ENCODE results near the gene NPBWR2. TPM values are rescaled to one million over a fixed set of nuclear protein-coding genes. Genes with fewer than 3 reads are reported as not detected.

Gene NPBWR2
- total RNA-seq, 1 donor from 2014 or later = not detected

DNA sequence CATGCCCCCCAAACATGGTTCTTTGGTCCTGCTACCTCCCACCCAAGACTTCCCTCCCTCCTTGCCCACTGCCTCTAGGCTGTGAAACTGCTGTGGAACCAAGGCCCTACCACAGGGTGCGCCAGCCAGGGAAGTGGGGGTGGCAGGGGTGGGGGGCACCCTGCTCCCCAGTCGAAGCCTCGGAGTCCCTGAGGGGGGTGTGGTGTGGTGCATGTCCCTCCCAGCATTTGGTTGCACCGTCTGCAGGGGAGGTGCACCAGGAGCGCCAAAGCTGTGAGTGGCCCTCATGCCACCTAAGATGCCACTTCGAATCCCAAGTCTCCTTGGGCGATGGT, 29.9 kb downstream of the NPBWR2 start:
- Mint-ChIP-seq H3K4me1 (peaks cover 25% of the 10 kb centered on the region), H3K36me3 (no peaks in the 10 kb centered on the region), H3K27me3 (ENCODE audit: insufficient read depth, low read depth) (peaks cover 2% of the 10 kb centered on the region), H3K4me3 (no peak overlapping the region), H3K27ac (no peak overlapping the region), H3K9me3 (no peaks in the 10 kb centered on the region)
- Histone ChIP-seq H3K4me1 (peaks cover 10% of the 10 kb centered on the region), H3K9ac (no peak overlapping the region), H3K36me3 (no peaks in the 10 kb centered on the region), H3F3A (ENCODE audit: low read depth) (peaks cover 37% of the 10 kb centered on the region), H3K79me2 (ENCODE audit: low read depth) (no peaks in the 10 kb centered on the region), H3K27me3 (peaks cover 34% of the 10 kb centered on the region), H3K27ac (no peak overlapping the region), H3K4me3 (no peak overlapping the region), H3K4me2 (no peak overlapping the region), H4K20me1 (ENCODE audit: low read depth) (peaks cover 13% of the 10 kb centered on the region), H3K9me3 (ENCODE audit: low read depth) (no peaks in the 10 kb centered on the region), H2AFZ (replicated peaks) (no peak overlapping the region)
- TF ChIP-seq, protein P1, sequence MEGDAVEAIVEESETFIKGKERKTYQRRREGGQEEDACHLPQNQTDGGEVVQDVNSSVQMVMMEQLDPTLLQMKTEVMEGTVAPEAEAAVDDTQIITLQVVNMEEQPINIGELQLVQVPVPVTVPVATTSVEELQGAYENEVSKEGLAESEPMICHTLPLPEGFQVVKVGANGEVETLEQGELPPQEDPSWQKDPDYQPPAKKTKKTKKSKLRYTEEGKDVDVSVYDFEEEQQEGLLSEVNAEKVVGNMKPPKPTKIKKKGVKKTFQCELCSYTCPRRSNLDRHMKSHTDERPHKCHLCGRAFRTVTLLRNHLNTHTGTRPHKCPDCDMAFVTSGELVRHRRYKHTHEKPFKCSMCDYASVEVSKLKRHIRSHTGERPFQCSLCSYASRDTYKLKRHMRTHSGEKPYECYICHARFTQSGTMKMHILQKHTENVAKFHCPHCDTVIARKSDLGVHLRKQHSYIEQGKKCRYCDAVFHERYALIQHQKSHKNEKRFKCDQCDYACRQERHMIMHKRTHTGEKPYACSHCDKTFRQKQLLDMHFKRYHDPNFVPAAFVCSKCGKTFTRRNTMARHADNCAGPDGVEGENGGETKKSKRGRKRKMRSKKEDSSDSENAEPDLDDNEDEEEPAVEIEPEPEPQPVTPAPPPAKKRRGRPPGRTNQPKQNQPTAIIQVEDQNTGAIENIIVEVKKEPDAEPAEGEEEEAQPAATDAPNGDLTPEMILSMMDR (IDR thresholded peaks at IDR 0.05) = no peak
- TF ChIP-seq EZH2phosphoT487 (IDR thresholded peaks at IDR 0.05) = no peak
- TF ChIP-seq EZH2 (IDR thresholded peaks at IDR 0.05) = no peak
- no peak for DNase-seq (ENCODE audit: low spot score)

DNA sequence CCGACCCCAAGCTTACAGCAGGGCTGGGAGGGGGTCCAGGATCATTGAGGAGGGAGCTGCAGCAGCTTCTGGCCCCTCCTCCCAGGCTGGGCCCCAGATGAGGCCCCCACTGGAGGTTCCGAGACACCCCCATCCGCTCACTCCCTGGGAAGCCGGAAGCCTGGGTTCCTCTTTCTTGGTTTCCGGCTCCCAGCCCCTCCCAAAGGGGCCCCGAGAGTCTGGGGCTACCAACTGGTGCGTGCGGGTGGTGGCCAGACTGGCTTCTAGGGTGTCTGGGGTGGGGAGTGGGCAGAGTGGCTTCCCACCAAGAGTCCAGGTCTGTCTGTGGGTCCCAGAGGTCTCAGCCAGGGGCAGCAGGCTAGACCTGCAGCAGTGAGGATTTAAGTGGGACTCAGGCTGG, 30.3 kb downstream of the NPBWR2 start:
- no peak for DNase-seq (ENCODE audit: low spot score)
- no peak overlapping the region for H3K4me2 ChIP-seq
- peaks cover 33% of the 10 kb centered on the region for H3F3A ChIP-seq (ENCODE audit: low read depth)
- H3K9me3 ChIP-seq (ENCODE audit: low read depth) = no peaks in the 10 kb centered on the region
- no peaks in the 10 kb centered on the region for H3K9me3 Mint-ChIP-seq
- H2AFZ ChIP-seq (replicated peaks) = no peak overlapping the region
- H4K20me1 ChIP-seq (ENCODE audit: low read depth) = peaks cover 9% of the 10 kb centered on the region
- H3K9ac ChIP-seq = no peak overlapping the region
- no peaks in the 10 kb centered on the region for H3K36me3 Mint-ChIP-seq
- peaks cover 10% of the 10 kb centered on the region for H3K4me1 ChIP-seq
- H3K27me3 ChIP-seq = peaks cover 30% of the 10 kb centered on the region
- H3K27ac Mint-ChIP-seq = no peak overlapping the region
- H3K4me3 Mint-ChIP-seq = no peak overlapping the region
- no peak overlapping the region for H3K27ac ChIP-seq
- no peaks in the 10 kb centered on the region for H3K79me2 ChIP-seq (ENCODE audit: low read depth)
- peaks cover 20% of the 10 kb centered on the region for H3K4me1 Mint-ChIP-seq
- H3K4me3 ChIP-seq = no peak overlapping the region
- H3K27me3 Mint-ChIP-seq (ENCODE audit: insufficient read depth, low read depth) = peaks cover 2% of the 10 kb centered on the region
- no peaks in the 10 kb centered on the region for H3K36me3 ChIP-seq
- TF ChIP-seq, protein P1 (IDR thresholded peaks at IDR 0.05) = no peak
- TF ChIP-seq EZH2 (IDR thresholded peaks at IDR 0.05) (no peak), EZH2phosphoT487 (IDR thresholded peaks at IDR 0.05) (no peak)

DNA sequence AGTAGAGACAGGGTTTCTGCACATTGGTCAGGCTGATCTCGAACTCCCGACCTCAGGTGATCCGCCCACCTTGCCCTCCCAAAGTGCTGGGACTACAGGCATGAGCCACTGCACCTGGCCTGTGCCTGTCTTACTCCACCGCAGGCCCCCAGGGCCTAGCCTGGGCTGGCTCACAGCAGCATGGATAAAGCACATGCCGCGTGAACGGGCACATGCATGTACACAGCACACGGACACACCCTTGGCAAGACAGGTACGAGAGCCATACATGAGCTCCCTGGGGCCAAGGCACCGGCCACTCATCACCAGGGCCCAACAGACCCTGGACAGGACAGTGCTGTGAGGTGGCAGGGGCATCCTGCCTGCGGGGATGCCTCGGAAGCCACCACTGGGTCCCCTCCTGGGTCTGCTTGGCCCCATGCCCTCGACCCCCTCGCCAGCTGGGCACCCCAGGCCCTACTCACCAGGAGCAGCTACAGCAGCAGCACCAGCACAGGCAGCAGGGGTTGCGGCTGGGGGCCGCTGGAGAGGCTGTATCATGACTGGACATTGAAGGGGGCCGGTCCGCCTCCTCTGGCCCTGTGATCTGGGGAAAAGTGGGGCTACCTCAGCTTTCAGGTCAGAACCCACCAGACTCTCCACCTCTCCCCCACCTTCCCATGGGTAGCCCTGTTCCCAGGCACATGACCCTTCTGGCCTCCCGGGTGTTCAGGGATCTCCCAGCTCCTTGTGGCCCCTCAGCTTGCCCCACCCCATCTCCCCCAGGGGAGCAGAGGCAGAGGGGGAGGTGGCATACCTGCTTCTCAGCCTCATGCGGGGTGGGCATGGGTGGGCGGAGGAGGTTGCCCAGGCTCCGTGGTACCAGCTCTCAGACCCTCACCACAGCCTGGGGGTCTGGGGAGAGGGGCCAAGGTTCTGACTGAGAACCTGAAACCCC, 31.0 kb downstream of the NPBWR2 start:
- Histone ChIP-seq H4K20me1 (ENCODE audit: low read depth) (peaks cover 1% of the 10 kb centered on the region), H3K4me3 (no peak overlapping the region), H3K9me3 (ENCODE audit: low read depth) (no peaks in the 10 kb centered on the region), H2AFZ (replicated peaks) (no peak overlapping the region), H3K4me2 (no peak overlapping the region), H3K79me2 (ENCODE audit: low read depth) (no peaks in the 10 kb centered on the region), H3K27ac (no peak overlapping the region), H3K36me3 (no peaks in the 10 kb centered on the region), H3K27me3 (peaks cover 22% of the 10 kb centered on the region), H3K9ac (no peak overlapping the region), H3K4me1 (peaks cover 10% of the 10 kb centered on the region), H3F3A (ENCODE audit: low read depth) (peaks cover 26% of the 10 kb centered on the region)
- TF ChIP-seq EZH2 (IDR thresholded peaks at IDR 0.05) (no peak), EZH2phosphoT487 (IDR thresholded peaks at IDR 0.05) (no peak)
- TF ChIP-seq, protein P1 (IDR thresholded peaks at IDR 0.05) = no peak
- H3K9me3 Mint-ChIP-seq = no peaks in the 10 kb centered on the region
- no peak overlapping the region for H3K4me3 Mint-ChIP-seq
- H3K4me1 Mint-ChIP-seq = peaks cover 13% of the 10 kb centered on the region
- H3K27me3 Mint-ChIP-seq (ENCODE audit: insufficient read depth, low read depth) = no peaks in the 10 kb centered on the region
- H3K27ac Mint-ChIP-seq = no peak overlapping the region
- no peaks in the 10 kb centered on the region for H3K36me3 Mint-ChIP-seq
- no peak for DNase-seq (ENCODE audit: low spot score)
